NOMO-1 (cell line): ENCODE results near the gene POLK.

ENCODE experiments used
- DNase-seq, 2 experiments: peaks; one replicate each; lab custom pipeline; 2025; ENCODE audit not compliant: unreplicated experiment in 2 of 2; lab: John Stamatoyannopoulos, UW

POLK gene

DNA sequence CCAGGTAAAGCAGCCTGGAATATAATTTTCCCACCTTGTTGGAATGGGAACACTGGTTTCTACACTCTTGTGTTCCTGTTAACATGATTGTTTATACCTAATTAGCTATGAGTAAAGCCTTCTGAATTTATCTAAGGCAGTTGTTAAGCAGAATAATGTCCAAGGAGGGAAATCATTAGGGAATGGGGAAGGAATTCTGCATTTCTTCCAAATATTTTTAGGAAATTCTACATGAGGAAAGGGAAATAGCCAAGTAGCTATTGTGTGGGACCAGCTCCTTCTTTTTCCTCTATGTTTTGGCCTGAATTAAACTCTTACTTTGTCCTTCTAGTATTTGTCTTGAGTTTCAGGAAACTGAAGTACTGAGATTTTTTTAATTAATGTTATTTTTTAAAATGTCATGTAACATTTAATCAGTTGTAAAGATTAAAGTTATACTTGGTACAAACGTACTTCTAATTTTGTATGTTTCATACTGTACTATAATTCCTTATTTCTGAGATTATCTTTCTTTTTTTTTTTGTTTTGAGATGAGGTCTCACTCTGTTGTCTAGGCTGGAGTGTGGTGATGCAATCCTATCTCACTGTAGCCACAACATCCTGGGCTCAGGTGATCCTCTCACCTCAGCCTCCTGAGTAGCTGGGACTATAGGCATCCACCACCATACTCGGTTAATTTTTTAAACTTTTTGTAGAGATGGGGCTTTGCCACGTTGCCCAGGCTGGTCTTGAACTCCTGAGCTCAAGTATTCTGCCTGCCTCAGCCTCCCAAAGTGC is 128.0 kb downstream of the POLK start:
- no peak for DNase-seq

DNA sequence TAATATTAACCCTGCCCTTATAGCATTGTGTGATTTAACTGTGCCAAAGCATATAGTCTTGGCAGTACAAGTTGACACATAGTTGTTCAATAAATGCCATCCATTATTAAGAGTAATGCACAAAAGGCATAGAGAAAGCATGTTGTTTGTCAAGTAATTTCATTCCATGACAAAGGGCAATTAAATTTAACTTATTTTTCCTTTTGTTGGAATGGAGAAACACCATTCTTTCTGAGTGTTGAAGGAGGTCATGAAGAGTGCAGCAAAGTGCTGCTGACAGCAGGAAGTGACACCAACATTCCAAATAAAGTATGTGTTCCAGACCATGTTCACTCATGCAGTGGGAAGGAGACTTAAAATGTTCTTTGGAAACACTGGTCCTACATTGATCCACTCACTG is 128.7 kb downstream of the POLK start:
- DNase-seq, result no peak

DNA sequence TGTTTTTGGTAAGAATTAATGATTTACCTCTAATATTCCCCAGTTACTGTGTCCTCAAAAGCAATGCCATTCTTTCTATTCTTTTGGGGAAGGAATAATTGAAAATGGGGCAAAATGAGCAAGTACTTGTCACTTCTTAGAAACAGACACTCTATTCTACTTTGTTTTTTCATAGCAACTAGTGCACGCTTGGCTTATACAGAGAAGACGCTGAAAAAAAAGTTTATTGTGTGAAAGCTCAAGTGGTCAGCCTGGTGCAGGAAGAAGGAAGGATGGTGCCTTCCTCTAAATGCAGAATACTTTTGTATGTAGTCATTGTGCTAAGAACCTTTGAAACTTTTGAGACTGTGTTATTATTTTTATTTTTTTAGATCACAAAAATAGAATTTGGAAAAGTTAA is 129.1 kb downstream of the POLK start:
- DNase-seq, result no peak

DNA sequence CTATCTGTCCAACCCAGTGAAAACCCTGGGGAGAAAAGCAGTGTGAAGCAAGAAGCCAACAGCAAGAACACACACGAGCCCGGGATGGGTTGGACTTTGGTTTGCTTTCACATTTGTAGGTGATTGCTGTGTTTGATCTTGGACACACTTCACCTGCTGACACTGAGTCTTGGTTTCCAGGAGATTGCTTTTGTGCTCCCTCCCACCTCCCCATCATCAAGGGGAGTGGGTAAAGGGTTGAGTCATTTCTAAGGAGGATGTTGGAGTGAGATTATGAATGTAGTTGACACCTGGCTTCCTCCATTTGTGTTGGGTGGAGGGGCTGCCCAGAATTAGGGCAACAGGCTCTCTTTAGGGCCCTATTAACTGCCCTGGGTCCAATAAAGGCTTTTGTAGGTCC is 137.0 kb downstream of the POLK start:
- no peak for DNase-seq
